ENCODE results near the gene SLC22A3.
"Not testable (repeated sequence)": the region's sequence is repeated elsewhere in the genome, so short reads cannot be mapped to it uniquely, and the experiment has no call there.

SLC22A3 gene

GRCh38 chr6:160420253-160420968 is 72.2 kb downstream of the SLC22A3 start:
- no peak for DNase-seq

GRCh38 chr6:160420969-160421556 is 72.9 kb downstream of the SLC22A3 start:
- no peak for DNase-seq

GRCh38 chr6:160421854-160422253 is 73.7 kb downstream of the SLC22A3 start:
- no peak for DNase-seq

GRCh38 chr6:160424256-160424655 is 76.1 kb downstream of the SLC22A3 start:
- no peak for DNase-seq

- no peak for DNase-seq
Observed at GRCh38 chr6:160426136-160426535, 78.0 kb downstream of the SLC22A3 start.

- no peak for DNase-seq
Observed at GRCh38 chr6:160427312-160428068, 79.3 kb downstream of the SLC22A3 start.

- no peak for DNase-seq
Observed at GRCh38 chr6:160428069-160428430, 79.9 kb downstream of the SLC22A3 start.

GRCh38 chr6:160428818-160429619 is 80.8 kb downstream of the SLC22A3 start:
- DNase-seq, result no peak

- DNase-seq, result no peak
Observed at GRCh38 chr6:160429620-160429895, 81.4 kb downstream of the SLC22A3 start.

- no peak for DNase-seq
Observed at GRCh38 chr6:160430203-160430602, 82.0 kb downstream of the SLC22A3 start.

- DNase-seq, result no peak
Observed at GRCh38 chr6:160430751-160431150, 82.6 kb downstream of the SLC22A3 start.

- no peak for DNase-seq
Observed at GRCh38 chr6:160431226-160431625, 83.0 kb downstream of the SLC22A3 start.

- DNase-seq, result no peak
Observed at GRCh38 chr6:160431791-160432404, 83.7 kb downstream of the SLC22A3 start.

- DNase-seq, result no peak
Observed at GRCh38 chr6:160435935-160436334, 87.8 kb downstream of the SLC22A3 start.

GRCh38 chr6:160437154-160437553 is 89.0 kb downstream of the SLC22A3 start:
- no peak for DNase-seq

GRCh38 chr6:160437775-160438174 is 89.6 kb downstream of the SLC22A3 start:
- DNase-seq, result no peak

GRCh38 chr6:160438481-160438880 is 90.3 kb downstream of the SLC22A3 start:
- DNase-seq, result no peak

GRCh38 chr6:160439751-160440150 is 91.6 kb downstream of the SLC22A3 start:
- no peak for DNase-seq

GRCh38 chr6:160442151-160442550 is 94.0 kb downstream of the SLC22A3 start:
- DNase-seq, result no peak

- no peak for DNase-seq
Observed at GRCh38 chr6:160445130-160445529, 97.0 kb downstream of the SLC22A3 start.

- no peak for DNase-seq
Observed at GRCh38 chr6:160447350-160447749, 99.2 kb downstream of the SLC22A3 start.

- DNase-seq, result not testable (repeated sequence)
Observed at GRCh38 chr6:160449787-160450186, 101.6 kb downstream of the SLC22A3 start.

GRCh38 chr6:160450849-160451248 is 102.7 kb downstream of the SLC22A3 start:
- no peak for DNase-seq
